ENCODE measurements around the gene TTYH3.

DNA sequence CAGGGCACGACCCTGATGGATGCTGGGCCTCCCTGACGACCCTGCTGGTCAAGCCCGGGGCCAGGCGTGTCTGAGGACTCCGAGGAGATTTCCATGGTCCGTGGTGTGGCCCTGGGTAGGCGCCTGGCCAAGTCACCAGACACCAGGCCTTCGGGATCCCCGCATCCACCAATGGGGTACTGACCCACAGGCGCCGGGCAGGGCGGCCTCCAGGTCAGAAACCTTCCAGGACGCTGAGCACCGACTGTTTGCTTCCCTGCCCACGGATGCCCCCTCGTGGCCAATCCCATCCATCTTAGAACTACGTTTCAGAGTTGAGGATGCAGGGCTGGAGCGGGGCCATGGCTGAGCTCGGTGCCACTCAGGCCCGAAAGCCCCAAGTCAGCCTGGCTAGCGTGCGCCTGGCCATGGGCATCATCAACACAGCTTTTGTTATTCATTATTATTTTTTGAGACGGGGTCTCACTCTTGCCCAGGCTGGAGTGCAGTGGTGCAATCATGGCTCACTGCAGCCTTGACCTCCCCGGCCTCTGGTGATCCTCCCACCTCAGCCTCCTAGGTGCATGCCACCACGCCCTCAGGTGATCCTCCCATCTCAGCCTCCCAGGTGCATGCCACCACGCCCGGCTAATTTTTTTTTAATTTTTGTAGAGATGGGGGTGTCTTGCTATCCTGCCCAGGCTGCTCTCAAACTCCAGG lies 49.2 kb downstream of the TTYH3 start:
- no peak for TF ChIP-seq FOXK2 (IDR thresholded peaks at IDR 0.05)
- TF ChIP-seq SP1 (IDR thresholded peaks at IDR 0.05): no peak
- TF ChIP-seq ELF4 (IDR thresholded peaks at IDR 0.05): no peak

Data from HEK293T (cell line).